T-helper 2 cell (primary cell): ENCODE results near the gene KCNE4.

Source experiments
- DNase-seq, 5 experiments: peaks; one replicate each; pipeline versions ENCODE4 v3.0.0 to v3.0.0-alpha.2; 2012 to 2022

Gene KCNE4

GRCh38 chr2:223058952-223059716, 7.1 kb downstream of the KCNE4 start:
- DNase-seq, result no peak

GRCh38 chr2:223060201-223060825, 8.3 kb downstream of the KCNE4 start:
- DNase-seq, result no peak

- no peak for DNase-seq
Observed at GRCh38 chr2:223062396-223062795, 10.4 kb downstream of the KCNE4 start.

- DNase-seq, result no peak
Observed at GRCh38 chr2:223065107-223065506, 13.1 kb downstream of the KCNE4 start.

- DNase-seq, result no peak
Observed at GRCh38 chr2:223066721-223067120, 14.7 kb downstream of the KCNE4 start.

- DNase-seq, result no peak
Observed at GRCh38 chr2:223068071-223068470, 16.1 kb downstream of the KCNE4 start.

GRCh38 chr2:223069465-223069864, 17.5 kb downstream of the KCNE4 start:
- DNase-seq, result no peak

- no peak for DNase-seq
Observed at GRCh38 chr2:223069988-223070387, 18.0 kb downstream of the KCNE4 start.

GRCh38 chr2:223071139-223071538, 19.1 kb downstream of the KCNE4 start:
- DNase-seq, result no peak

GRCh38 chr2:223072826-223073225, 20.8 kb downstream of the KCNE4 start:
- no peak for DNase-seq

- DNase-seq, result peak in 1 of 5 experiments; percentile 79
Observed at GRCh38 chr2:223075301-223076270, 23.6 kb downstream of the KCNE4 start.

- DNase-seq, result peak in 1 of 5 experiments; percentile 8
Observed at GRCh38 chr2:223076573-223076972, 24.6 kb downstream of the KCNE4 start.

GRCh38 chr2:223078482-223078881, 26.5 kb downstream of the KCNE4 start:
- no peak for DNase-seq

GRCh38 chr2:223079378-223079777, 27.4 kb downstream of the KCNE4 start:
- DNase-seq, result no peak

GRCh38 chr2:223079925-223080324, 27.9 kb downstream of the KCNE4 start:
- DNase-seq, result no peak

- peak in 1 of 5 experiments; percentile 5 for DNase-seq
Observed at GRCh38 chr2:223080790-223081360, 28.9 kb downstream of the KCNE4 start.

GRCh38 chr2:223081789-223082188, 29.8 kb downstream of the KCNE4 start:
- no peak for DNase-seq

- no peak for DNase-seq
Observed at GRCh38 chr2:223082706-223083105, 30.7 kb downstream of the KCNE4 start.

- no peak for DNase-seq
Observed at GRCh38 chr2:223083402-223084070, 31.5 kb downstream of the KCNE4 start.

- no peak for DNase-seq
Observed at GRCh38 chr2:223084873-223085272, 32.9 kb downstream of the KCNE4 start.

GRCh38 chr2:223086370-223086981, 34.5 kb downstream of the KCNE4 start:
- no peak for DNase-seq

- DNase-seq, result no peak
Observed at GRCh38 chr2:223087466-223087865, 35.5 kb downstream of the KCNE4 start.
